RPMI7951 (cell line): ENCODE results near the gene NACC1. TPM values are rescaled to one million over a fixed set of nuclear protein-coding genes. Genes with fewer than 3 reads are reported as not detected.

Experiments used
- DNase-seq: peaks from one replicate; pipeline ENCODE4 v3.0.0-alpha.2; 2012; ENCODE audit warnings: low read depth
- total RNA-seq: library from RNA; depleted of rRNA; stranded (reverse); fragments of >200 nt; shearing (Covaris generic); gene quantifications from 2 replicates; pipeline ENCODE4 v1.2.3, GENCODE V29; 2014

NACC1 gene
- total RNA-seq, 1 experiment from 2014 or later, result 28.0 TPM

GRCh38 chr19:13100031-13100588, 18.0 kb upstream of the NACC1 start:
- peak; percentile 15 for DNase-seq

GRCh38 chr19:13100841-13101589, 17.0 kb upstream of the NACC1 start:
- no peak for DNase-seq

GRCh38 chr19:13101590-13102415, 16.3 kb upstream of the NACC1 start:
- no peak for DNase-seq

DNA sequence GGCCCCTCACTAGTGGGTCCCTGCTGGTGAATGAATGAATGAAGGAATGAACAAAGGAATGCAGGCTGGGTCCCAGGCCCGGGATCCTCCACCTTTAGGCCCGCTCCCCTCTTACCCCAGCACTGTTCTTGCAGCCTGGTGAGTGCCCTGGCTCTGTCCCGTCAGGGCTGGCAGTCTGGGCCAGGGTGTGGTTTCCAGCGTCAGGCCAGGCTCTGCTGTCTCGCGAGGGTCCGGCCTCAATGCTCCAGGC, 15.7 kb upstream of the NACC1 start:
- no peak for DNase-seq

GRCh38 chr19:13102666-13103580, 15.1 kb upstream of the NACC1 start, which contains the start of gene LYL1:
TSS of gene LYL1 (minus strand) at chr19:13102858. CDS start at chr19:13101171, 1,687 bp downstream.
- peak; percentile 81 for DNase-seq

DNA sequence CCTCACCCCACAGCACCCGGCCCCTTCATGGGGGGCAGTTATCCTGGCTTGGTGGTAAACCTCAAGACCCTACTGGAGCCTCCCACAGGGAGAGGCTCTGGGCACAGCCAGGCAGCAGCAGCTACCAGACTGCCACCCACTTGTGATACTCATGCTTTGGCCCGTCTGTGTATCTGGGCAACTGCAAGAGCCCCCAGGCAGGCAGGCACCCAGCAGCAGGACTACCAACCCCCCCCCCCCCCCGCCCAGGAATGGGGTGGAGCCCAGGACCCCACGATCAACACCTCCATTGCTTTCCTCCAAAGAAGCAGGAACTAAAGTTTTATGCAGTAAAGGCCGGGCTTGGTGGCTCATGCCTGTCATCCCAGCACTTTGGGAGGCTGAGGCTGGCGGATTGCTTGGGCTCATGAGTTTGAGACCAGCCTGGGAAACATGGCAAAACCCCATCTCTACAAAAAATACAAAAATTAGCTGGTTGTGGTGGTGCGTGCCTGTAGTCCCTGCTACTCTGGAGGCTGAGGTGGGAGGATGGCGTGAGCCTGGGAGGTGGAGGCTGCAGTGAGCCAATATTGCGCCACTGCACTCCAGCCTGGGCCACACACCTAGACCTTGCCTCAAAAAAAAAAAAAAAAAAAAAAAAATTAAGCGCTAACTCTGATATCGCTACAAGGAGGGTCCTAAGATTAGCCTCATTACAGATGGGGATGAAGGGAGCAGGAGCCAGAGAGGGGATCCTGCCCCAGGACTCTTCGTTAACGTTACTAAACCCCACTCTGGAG, 14.3 kb upstream of the NACC1 start:
- no peak for DNase-seq

DNA sequence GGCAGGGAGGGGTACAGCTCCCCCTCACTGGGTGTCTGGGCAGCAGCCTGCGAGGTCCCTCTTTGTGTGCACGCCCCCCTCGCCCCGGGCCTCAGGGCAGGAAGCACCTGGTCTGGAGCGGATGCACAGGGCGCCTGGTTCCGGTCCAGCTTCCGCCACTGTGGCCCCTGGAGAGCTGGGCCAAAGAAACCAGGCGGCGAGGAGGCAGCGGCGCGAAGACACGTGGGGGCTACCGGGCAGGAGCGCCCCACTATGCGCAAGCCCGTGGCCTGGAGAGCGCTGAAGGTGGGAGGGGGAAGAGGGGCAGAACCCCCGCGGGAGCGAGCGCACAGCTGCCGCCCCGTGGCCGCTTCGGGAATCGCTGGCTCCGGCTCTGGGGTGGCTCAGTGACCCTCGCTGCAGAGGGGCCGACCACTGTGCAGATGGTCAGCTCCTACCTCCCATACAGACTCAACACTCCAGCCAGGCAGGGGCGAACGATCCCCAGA, 13.7 kb upstream of the NACC1 start:
- DNase-seq, result no peak

- DNase-seq, result no peak
Observed at GRCh38 chr19:13104848-13105711, 13.0 kb upstream of the NACC1 start.

DNA sequence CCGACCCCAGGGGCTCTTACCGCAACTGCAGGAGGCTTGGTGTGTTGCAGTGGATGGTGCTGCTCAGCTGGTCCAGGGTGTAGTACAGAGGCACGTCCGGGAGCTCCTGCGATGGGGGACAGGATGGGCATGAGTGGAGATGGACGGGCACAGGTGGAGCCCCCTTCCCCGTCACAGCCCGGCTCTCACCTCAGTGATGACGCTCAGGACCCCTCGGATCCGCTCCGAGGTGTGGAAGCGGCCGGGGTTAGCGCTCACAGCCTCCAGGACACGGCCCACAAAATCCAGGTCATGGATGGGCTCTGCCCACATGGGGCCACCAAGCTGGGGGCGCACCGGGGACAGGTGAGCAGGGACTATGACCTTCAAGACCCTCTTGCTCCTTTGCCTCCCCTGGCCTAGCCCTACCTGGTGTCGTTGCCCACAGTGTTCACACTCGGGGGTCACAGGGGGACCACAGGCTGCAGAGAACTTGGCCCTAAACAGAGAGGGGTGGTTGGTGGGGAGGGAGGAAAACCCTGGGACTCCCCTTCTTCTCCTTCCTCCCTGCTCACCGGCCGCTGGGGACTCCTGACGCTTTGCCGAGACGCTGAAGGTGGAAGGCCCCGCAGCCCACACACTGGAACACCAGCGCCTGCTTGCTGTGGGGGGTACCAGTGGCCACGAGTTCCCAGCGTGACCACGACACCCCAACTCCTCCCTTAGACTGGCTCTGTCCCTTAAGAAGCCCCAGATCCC, 8.5 kb upstream of the NACC1 start:
- DNase-seq, result no peak

DNA sequence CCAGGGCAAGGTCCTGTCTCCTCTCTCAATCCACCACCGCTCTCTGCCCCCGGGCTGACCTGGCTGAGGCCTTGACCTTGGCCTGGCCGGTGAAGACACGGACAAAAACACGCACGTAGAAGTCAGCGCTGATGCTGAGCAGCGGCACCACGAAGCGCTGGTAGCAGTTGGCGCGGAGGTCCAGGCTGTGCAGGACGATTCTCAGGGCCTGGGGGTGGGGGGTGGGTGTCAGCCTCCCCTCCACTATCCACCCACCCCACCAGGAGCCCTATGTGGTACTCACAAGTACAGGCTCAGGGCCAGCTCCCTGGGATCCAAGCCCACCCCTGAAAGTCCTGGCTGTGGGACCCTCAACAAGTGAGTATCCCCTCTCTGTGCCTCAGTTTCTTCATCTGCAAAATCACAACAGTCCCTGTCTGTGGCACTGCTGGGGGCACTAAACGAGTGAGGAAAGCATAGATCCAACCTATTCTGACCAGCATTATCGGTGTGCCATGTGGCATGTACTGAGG, 7.9 kb upstream of the NACC1 start:
- no peak for DNase-seq

- DNase-seq, result no peak
Observed at GRCh38 chr19:13112555-13112954, 5.5 kb upstream of the NACC1 start.

DNA sequence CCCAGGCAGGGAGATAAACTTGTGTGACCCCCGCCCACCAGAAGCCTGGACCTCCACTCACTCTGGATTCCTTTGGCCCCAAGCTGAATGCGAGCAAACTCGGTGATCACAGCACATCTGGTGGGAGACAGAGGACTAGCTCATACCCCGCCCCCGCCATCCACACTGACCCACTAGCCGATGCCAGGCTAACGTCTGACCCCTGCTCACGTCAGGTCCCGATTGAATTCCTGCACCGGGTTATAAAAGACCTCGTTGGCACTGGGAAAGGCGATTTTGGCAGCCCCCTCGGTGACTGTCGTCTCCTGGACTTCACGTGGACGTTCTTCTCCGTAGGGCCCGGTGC, 2.2 kb upstream of the NACC1 start:
- DNase-seq, result no peak

DNA sequence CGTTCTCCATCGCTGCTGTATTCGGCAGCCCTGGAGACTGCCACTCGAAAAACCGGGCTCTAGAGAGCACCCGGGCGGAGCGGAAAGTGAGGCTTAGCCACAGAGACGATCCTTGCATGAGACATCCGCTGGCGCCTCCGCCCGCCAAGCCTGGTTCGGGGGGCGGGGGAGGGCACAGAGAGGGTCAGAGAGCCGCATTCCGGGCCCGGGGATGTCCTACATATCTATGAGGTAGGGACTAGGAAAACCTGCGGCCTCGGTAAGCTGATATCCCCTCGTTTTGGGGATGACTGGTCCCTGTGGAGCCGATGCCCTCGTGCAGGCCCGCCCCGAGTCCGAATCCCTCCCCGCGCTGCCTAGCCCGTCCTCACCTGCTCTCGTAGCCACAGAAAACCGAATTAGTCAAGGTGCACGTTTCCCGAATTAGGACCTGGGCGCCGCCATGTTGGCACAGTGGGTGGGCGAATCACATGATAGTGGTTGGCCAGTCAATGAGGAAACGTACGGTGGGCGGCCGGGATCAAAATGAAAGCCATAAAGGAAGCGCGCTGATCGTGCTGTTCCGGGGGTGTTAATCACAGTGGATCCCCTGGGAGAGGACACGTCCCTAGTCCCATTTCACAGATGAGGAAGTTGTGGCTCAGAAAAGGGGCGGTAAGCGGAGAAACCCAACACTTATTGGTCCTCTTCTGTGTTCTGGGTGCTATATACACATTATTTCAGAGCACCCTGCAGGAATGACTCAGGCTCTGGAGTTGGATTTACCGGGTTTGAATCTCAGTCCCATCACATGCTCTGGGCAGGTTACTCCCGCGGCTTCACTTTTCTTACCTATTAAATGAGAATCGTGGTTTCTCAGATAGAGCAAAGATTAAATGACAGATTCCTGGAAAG, 1.5 kb upstream of the NACC1 start, which contains the start of gene TRMT1:
Gene TRMT1, minus strand, starts transcription at position 459 of the 894 bp plus-strand sequence. Its CDS starts 341 bp downstream, at position 118.
- DNase-seq, result peak; percentile 94

GRCh38 chr19:13117176-13117771, 790 bp upstream of the NACC1 start:
- DNase-seq, result peak; percentile 26

GRCh38 chr19:13118424-13119193, 545 bp downstream of the NACC1 start:
- DNase-seq, result peak; percentile 43

DNA sequence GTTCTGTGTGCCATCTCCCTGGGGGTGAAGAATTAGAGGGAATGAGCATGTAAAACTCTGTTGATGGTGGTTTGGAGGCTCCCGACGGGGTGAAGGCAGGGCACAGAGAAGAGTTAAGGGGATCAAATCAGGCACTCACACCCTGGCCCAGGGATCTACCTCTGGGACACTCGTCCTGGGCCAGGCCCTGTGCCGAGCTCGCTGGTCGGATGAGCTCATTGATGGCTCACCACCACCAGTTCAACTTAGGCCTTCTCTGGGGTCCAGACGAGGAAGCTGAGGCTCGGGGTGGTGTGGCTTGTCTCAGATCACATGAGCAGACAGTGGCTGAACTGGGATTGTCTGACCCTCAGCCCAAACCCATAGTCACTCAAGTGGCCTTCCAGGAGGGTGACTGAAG, 1.6 kb downstream of the NACC1 start:
- no peak for DNase-seq

DNA sequence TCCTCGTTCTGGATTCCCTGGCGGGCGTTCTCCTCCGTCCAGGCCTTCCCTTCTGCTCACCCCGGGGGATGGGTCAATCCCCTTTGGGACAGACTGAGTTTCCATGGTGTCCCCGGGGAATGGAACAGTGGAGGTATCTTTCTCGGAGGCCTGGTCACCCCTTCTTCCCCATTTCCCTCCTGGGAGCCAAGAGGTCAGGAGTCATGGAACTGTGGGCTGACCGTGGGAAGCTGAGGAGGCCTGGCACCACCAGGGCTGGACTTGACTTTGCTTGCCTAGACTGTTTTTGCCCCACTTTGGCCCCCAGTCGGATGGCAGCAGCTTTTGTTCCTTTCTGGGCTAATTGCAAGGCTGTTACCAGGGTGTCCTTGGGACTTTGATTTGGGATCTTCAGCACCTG, 2.0 kb downstream of the NACC1 start:
- no peak for DNase-seq
